Measurements from ENCODE around the gene SPTLC1. TPM values are rescaled to one million over a fixed set of nuclear protein-coding genes. Genes with fewer than 3 reads are reported as not detected.

The SPTLC1 gene
- total RNA-seq, 4 donors from 2014 or later, result 124 to 132 (median 127) TPM

DNA sequence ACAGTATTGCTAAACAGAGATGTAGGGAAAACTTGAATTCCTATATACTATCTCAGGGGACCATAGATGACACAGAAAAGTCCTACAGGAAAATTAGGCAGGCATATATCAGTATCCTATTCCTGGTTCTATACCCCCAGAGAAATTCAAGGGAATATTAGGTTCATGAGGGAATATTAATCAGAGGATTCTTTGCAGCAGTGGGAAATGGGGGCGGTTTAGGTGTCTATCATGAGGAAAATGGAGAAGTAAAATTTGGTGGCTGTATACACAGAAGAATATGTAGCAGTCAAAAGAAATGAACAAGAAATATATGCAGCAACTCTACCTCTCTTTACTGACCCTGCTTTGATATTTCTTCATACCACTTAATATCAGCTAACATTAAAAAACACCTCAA lies 20.0 kb downstream of the SPTLC1 start:
- Histone ChIP-seq H3K27me3 (no peaks in the 10 kb centered on the region), H3K4me3 (replicated peaks in 1 of 3) (no peak overlapping the region), H3K4me1 (no peaks in the 10 kb centered on the region), H3K9me3 (no peaks in the 10 kb centered on the region), H3K27ac (no peak overlapping the region), H3K36me3 (no peaks in the 10 kb centered on the region)
- WGBS, 2 donors, result 94 to 98% methylated on average over 1 of the region's 1 CpG
- no peak for DNase-seq
- TF ChIP-seq POLR2A (IDR thresholded peaks at IDR 0.05) (no peak), CTCF (IDR thresholded peaks at IDR 0.05) (no peak)
- intact Hi-C loops (cut with DNase I), result no loop called here

- H3K4me1 ChIP-seq, result no peaks in the 10 kb centered on the region
- WGBS, 2 donors, result 88 to 91% methylated on average over 4 of the region's 4 CpGs
- TF ChIP-seq POLR2A (IDR thresholded peaks at IDR 0.05), result no peak
- no peak for TF ChIP-seq CTCF (IDR thresholded peaks at IDR 0.05)
- no peaks in the 10 kb centered on the region for H3K27me3 ChIP-seq
- no peaks in the 10 kb centered on the region for H3K9me3 ChIP-seq
- no peak overlapping the region for H3K27ac ChIP-seq
- no peak for DNase-seq
- H3K36me3 ChIP-seq, result no peaks in the 10 kb centered on the region
- H3K4me3 ChIP-seq (replicated peaks in 1 of 3), result no peak overlapping the region
- intact Hi-C loops (cut with DNase I), result no loop called here
Observed at GRCh38 chr9:92094655-92095054, 20.6 kb downstream of the SPTLC1 start.

DNA sequence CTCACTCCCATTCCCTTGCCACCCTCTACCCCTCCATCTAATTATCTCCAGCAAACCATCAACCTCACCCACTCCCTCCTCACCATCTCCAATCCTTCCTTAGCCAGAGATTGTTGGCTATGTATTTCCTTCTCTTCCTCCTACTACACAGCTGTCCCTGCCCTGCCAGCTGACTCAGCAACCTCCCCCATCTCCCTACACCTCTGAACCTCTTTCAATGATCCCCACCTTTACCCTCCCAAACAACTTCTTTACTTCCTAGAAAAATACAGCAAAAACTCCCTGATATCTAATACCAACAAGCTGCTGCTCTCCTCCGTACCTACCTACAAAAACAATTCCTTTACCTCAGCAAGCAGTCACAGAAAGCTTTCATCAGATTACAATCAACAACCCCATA lies 37.3 kb downstream of the SPTLC1 start:
- H3K27me3 ChIP-seq, result no peaks in the 10 kb centered on the region
- TF ChIP-seq POLR2A (IDR thresholded peaks at IDR 0.05), result no peak
- no peak for TF ChIP-seq CTCF (IDR thresholded peaks at IDR 0.05)
- no peaks in the 10 kb centered on the region for H3K9me3 ChIP-seq
- DNase-seq, result no peak
- 98 to 100% methylated on average over 1 of the region's 1 CpG for WGBS, 2 donors
- H3K4me3 ChIP-seq (replicated peaks in 1 of 3), result no peak overlapping the region
- H3K36me3 ChIP-seq, result peaks cover 7 to 9% of the 10 kb centered on the region in 2 donors
- H3K4me1 ChIP-seq, result no peaks in the 10 kb centered on the region
- intact Hi-C loops (cut with DNase I), result no loop called here
- no peak overlapping the region for H3K27ac ChIP-seq

DNA sequence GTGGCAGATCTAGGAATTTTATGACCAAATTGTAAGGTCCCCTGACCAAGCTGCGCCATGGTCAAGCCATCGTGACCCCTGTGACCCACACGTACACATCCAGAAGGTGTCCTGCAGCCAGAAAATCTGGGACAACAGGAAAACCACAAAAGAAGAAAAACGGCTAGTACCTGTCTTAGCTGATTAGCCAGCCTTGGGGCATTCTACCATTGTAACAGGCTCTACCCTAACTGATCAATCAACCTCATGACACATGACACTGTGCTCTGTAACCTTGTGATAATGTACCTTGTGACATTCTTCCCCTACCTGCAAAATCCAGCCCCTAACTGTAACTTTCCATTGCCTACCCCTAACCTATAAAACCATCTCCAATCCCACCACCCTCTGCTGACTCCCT lies 43.6 kb downstream of the SPTLC1 start:
- DNase-seq, result no peak
- intact Hi-C loops (cut with DNase I), result no loop called here
- no peaks in the 10 kb centered on the region for H3K27me3 ChIP-seq
- 88 to 92% methylated on average over 4 of the region's 4 CpGs for WGBS, 2 donors
- no peak overlapping the region for H3K4me3 ChIP-seq (replicated peaks in 1 of 3)
- TF ChIP-seq CTCF (IDR thresholded peaks at IDR 0.05) (no peak), POLR2A (IDR thresholded peaks at IDR 0.05) (no peak)
- no peaks in the 10 kb centered on the region for H3K4me1 ChIP-seq
- peaks cover 2 to 8% of the 10 kb centered on the region in 2 donors for H3K36me3 ChIP-seq
- H3K9me3 ChIP-seq, result no peaks in the 10 kb centered on the region
- no peak overlapping the region for H3K27ac ChIP-seq

DNA sequence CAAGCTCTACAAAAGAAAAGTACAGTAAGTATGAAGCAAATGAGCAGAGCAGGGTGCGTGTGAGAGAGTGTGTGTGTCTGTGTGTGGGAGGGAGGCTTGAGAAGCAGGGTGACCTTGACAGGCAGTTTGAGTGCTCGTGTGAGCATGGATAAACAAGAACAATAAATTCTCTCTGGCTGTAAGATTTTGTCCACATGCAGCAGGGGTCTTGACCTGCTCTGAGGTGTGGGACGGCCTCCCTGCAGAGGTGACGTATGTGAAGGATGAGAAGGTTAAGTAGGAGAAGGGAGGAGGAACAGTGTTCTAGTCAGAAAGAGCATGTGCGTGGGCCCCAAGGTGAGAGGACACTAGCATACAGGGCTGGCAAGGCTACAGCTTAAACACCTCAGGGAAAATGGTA lies 49.0 kb downstream of the SPTLC1 start:
- Histone ChIP-seq H3K9me3 (no peaks in the 10 kb centered on the region), H3K27me3 (no peaks in the 10 kb centered on the region), H3K4me1 (no peaks in the 10 kb centered on the region), H3K27ac (no peak overlapping the region), H3K36me3 (peaks cover 12 to 27% of the 10 kb centered on the region in 2 donors), H3K4me3 (replicated peaks in 1 of 3) (no peak overlapping the region)
- TF ChIP-seq POLR2A (IDR thresholded peaks at IDR 0.05), result no peak
- TF ChIP-seq CTCF (IDR thresholded peaks at IDR 0.05), result no peak
- no peak for DNase-seq
- 93 to 95% methylated on average over 5 of the region's 5 CpGs for WGBS, 2 donors
- intact Hi-C loops (cut with DNase I), result no loop called here
